HG03097 (cell line): ENCODE data around the gene F12.
"Not testable (repeated sequence)": the region's sequence is repeated elsewhere in the genome, so short reads cannot be mapped to it uniquely, and the experiment has no call there.

ENCODE experiments used
- ATAC-seq: cut with Tn5 transposase; IDR thresholded peaks from one replicate; pipeline ENCODE4 v1.9.1; 2021; ENCODE audit not compliant: unreplicated experiment, low FRiP score

F12 gene

DNA sequence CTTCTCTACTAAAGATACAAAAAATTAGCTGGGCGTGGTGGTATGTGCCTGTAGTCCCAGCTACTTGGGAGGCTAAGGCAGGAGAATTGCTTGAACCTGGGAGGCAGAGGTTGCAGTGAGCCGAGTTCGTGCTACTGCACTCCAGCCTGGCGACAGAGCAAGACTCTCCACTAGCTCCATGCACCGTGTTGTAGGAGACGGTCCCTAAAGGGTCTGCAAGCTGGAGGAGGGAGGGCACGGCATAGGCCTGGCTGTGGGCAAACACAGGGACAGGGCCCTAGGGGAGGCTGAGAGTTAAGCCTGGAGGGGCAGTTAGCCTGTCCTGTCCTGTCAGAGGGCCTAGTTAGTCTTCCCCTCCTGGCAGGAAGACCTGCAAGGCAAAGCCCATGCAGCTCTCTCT lies 48.6 kb downstream of the F12 start:
- ATAC-seq = not testable (repeated sequence)

DNA sequence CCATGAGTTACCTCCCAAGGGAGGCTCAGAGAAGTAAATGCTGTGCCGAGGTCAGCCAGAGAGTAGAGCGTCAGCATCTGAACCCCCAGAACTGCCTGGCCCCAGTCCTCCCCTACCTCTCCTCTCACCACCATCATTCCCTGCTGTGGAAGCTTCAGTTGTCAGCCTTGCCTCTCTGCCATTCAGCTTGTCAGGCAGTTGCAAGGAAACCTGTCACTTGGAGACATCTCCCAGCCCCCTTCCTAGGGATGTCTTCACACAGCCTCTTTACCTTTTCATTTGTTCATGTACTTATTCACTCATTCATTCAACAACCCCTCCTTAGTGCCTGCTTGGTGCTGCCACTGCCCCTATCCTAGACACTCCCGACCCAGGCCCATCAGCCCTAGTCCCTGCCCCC lies 49.5 kb downstream of the F12 start:
- ATAC-seq = no peak

DNA sequence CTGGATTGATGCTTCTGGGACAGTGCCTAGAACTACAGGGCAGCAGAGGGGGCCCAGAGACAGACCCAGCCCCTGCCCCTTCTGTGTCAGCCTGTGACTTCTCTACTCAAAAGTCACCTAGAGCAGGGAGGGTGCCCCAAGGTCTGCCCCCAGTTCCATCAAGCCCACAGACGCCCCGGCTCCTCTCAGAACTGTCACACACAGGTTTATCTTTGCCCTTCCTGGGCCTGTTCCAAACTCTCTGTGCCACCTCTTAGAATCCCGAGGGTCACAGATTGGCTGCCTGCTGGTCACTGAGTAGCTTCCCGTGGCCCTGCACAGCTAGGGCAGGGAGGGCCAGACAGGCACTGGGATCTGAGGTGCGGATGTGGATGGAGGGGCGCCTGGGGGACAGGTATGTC lies 49.9 kb downstream of the F12 start:
- ATAC-seq = no peak

DNA sequence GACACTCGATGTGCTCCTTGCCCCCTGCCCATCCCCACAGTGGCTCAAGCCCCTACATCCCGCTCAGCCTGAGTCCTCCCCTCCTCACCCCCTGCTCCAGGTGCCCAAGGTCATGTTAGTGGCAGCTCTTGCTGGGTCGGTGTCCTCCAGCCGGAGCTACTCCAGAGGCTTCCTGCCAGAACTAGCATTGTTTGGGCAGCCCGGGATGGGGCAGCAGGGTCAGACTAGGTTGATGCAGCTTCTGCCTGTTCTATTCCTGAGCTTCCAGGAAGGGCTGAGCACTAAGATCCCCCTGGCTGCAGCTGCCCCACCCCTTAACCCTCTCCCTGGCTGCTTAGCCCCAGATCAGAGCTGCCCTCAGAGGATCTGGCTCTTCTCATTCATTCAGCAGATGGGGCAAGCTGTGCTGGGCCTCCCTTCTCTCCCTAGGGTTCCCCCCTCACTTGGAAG lies 51.0 kb downstream of the F12 start:
- no peak for ATAC-seq

DNA sequence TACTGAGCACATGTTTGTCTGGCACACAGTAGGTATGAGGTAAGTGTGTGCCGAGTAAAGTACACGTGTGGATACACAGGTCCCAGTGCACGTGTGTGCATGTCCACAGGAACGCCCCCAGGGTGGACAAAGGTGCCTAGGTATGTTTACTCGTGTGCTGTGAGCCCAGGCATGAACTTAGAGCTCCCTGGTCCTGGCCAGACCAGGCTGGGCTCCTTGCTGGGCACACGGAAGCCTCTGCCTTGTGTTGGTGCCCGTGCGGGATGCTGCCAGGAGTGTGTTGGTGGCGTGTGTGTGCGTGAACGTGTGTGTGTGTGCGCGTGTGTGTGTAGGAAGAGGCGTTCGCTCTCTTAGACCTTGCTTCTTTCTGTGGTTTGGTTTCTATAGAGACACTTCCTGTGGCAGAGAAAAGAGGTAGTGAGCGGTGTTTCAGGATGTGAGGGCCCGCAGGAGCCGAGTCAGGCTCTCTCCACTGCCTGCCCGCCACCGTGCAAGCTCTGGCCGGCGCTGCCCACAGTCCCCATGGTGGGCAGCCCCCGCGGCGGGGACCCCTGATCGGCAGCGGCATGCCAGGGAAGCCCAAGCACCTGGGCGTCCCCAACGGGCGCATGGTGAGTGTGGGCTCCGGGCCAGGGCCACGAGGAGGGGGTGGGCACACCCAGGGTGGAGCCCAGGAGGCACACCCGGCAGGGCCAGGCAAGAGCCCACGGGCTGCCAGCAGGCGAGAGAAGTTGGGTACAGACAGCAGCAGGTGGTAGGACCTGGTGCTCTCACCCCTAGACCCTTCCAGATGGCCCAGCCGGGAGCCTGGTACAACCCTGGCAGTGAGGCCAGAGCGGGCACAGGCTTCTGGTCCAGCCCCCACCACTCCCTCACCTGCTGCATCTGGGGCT lies 51.7 kb downstream of the F12 start, which contains the start of gene RGS14:
Gene RGS14 (plus strand): TSS at position 466 of the 893 bp plus-strand sequence. CDS start 101 bp downstream, at position 567.
- peak; percentile 73 for ATAC-seq

DNA sequence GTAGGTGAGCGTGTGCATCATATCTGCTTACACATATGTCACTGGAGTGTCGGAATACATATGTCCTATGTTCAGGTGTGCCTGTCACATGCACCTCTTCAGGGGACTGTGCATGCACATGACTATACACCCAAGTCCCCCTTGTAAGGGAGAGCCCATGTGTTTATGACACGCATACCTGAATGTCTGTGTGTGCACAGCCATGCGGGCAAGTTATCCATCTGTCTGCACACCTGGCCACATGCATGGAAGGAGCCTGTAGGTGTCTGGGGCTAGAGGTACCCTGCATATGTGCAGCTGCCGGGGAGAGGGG lies 52.3 kb downstream of the F12 start:
- peak; percentile 2 for ATAC-seq

DNA sequence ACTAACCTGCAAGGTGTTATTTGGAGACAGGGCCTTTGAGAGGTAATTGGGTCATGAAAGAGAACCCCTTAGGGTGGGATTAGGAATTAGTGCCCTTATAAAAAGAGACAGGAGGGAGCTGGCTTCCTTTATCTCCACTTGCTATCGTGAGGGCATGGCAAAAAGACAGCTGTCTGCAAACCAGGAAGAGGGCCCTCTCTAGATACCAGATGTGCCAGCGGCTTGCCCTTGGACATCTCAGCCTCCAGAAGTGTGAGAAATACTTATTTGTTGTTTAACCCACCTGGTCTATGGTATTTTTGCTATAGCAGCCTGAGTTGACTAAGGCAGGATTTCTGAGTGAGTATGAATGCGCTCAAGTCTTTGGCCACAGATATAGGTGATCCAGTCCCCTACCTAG lies 52.6 kb downstream of the F12 start:
- ATAC-seq = no peak

DNA sequence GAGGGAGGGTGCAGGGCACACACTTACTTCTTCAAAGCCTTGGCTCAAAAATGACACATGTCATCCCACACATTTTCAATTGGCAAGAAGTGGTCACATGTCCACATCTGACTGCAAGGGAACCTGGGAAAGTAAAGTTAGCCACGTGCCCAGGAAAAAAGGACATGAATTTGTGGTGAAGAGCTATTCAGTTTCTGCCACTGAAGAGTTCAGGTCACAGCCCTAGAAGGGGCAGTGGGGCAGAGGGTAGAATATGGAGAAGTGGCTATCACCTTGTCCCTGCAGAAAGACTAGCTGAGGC lies 53.5 kb downstream of the F12 start:
- no peak for ATAC-seq

DNA sequence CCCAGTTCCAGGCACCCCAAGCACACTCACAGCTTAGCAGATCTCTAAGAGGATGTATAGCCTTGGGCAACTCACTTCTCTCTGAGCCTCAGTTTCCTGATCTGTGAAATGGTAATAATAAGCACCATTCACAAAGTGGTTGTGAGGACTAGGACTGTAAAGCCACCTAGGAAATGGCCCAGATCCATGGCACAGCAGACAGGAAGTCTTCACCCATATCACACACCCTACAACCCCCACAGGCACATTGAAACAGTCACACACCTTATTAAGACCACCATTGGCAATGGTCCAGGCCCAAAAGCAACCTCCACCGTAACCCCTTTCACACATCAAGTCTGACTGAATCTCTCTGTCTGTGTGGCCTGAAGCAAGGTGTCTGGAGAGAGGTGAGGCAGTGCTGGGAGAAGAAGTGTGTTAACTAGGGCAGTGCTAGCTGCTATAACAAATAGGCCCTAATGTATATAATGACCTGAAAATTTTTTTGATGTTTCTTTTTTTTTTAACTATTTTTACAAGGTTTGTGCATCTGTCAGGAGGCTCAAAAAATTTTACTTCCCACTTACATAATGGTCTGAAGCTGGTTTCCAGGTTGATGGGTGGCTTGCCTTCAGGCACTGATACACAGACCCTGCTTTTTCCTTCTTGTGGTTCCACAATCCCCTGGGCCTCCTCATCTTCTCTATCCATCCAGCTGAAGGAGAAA lies 54.0 kb downstream of the F12 start:
- ATAC-seq = no peak

DNA sequence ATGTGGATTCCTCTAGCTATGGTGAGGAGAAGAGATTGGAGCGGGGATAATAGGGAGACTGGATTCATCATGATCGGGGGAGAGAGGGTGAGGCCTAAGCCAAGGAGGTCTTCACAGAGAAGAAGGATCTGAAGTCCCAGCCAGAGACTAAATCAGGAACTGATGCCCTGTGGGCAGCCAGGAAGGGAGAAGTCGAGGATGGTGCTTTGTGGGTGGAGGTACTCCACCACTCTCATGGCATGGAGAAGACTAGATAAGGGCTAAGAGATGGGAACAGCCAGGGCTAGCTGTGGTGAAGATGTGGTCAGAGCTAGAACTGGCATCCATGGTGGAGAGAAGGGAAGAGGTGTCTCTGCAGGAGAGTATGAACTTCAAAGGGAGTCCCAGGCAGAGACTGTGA lies 54.7 kb downstream of the F12 start:
- no peak for ATAC-seq

DNA sequence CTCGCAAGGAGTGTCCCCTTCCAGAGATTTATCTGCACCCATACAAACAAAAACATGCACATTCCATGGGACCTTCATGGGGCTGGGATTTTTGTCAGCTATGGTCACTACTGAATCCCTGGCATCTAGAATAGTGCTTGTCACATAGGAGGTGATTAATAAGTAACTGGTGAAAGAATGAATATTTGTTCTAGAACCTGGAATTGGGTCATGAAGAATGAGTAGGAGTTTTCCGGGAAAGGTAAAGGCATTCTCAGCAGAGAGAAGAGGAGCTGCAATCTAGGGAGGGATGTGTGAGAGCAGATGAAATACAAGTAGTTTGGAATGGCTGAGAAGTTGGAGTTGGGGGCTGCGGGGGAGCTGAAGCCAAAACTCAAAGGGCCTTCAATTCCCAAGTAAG lies 55.1 kb downstream of the F12 start:
- ATAC-seq = no peak

DNA sequence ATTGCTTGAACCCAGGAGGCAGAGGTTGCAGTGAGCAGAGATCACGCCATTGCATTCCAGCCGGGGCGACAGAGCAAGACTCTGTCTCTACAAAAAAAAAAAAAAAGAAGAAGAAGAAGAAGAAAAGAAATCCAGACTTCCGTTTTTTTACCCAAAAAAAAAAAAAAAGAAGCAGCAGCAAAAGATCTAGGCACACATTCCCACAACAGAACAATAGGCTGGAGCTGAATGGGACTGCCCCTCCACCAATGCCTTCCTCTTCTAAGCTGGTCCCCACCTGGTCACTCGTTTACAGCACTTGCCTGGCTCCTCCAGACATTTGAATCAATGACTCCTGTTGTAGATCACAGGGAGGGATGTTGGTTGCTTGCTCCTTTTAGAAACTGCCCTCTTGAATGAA lies 56.3 kb downstream of the F12 start:
- ATAC-seq = no peak
